DND-41 (cell line): Measurements from ENCODE around the gene SSH3.

Source experiments
- EZH2 ChIP-seq: IDR thresholded peaks from 3 replicates; pipeline ENCODE4 v1.6.1; 2012; ENCODE audit warnings: borderline replicate concordance, low read depth, mild to moderate bottlenecking, moderate library complexity, low read length, inconsistent platforms; ENCODE audit not compliant: severe bottlenecking
- TF ChIP-seq, protein P1 (sequence below): IDR thresholded peaks from 2 replicates; pipeline ENCODE4 v1.5.1; 2012; ENCODE audit warnings: borderline replicate concordance, low read length, moderate library complexity, mild to moderate bottlenecking; ENCODE audit not compliant: poor library complexity, severe bottlenecking; ENCODE audit errors: extremely low read depth

DNA sequence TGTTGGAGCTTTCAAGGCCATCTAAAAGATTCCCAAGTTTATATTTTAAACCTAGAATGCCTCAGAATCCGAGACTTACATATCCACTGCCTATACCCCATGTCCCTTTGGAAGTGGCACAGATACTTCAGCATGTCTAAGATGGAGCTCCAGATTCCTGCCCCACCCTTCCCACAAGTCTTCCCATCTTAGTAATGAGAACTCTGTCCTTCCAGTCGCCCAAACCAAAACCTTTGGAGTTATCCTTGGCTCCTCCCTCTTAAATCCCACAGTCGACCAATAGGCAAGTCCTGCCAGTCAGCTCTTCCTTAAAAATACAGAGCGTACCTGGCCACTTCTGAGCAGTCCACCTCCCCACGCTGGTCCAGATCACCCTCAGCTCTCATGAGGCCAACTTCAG lies 45.7 kb downstream of the SSH3 start:
- TF ChIP-seq, protein P1, sequence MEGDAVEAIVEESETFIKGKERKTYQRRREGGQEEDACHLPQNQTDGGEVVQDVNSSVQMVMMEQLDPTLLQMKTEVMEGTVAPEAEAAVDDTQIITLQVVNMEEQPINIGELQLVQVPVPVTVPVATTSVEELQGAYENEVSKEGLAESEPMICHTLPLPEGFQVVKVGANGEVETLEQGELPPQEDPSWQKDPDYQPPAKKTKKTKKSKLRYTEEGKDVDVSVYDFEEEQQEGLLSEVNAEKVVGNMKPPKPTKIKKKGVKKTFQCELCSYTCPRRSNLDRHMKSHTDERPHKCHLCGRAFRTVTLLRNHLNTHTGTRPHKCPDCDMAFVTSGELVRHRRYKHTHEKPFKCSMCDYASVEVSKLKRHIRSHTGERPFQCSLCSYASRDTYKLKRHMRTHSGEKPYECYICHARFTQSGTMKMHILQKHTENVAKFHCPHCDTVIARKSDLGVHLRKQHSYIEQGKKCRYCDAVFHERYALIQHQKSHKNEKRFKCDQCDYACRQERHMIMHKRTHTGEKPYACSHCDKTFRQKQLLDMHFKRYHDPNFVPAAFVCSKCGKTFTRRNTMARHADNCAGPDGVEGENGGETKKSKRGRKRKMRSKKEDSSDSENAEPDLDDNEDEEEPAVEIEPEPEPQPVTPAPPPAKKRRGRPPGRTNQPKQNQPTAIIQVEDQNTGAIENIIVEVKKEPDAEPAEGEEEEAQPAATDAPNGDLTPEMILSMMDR = no peak
- TF ChIP-seq EZH2 = no peak
